CD14-positive monocyte (primary cell): Measurements from ENCODE around the gene LHCGR. TPM values are rescaled to one million over a fixed set of nuclear protein-coding genes. Genes with fewer than 3 reads are reported as not detected.

ENCODE experiments used
- DNase-seq, 3 donors: peaks; one replicate each; pipeline ENCODE4 v3.0.0-alpha.2; 2011 to 2022
- H2AFZ ChIP-seq: 2 replicates; pipeline ENCODE4 v1.6.0; 2012; ENCODE audit warnings: mild to moderate bottlenecking, low read depth, low read length, inconsistent platforms; ENCODE audit not compliant: insufficient read depth, poor library complexity, severe bottlenecking
- H3K27ac ChIP-seq, 2 donors: 1 replicate in 1 of 2; 2 replicates in 1 of 2; pipeline ENCODE4 v1.5.1; 2012 to 2013; ENCODE audit warnings: low read length in 2 of 2, control low read depth in 1 of 2, inconsistent platforms in 1 of 2, low read depth in 1 of 2, mild to moderate bottlenecking in 1 of 2
- H3K27me3 ChIP-seq, 2 donors: one replicate each; pipeline versions ENCODE4 v1.6.0 to v1.6.1; 2011 to 2013; ENCODE audit warnings: low read length in 2 of 2; ENCODE audit not compliant: control insufficient read depth in 2 of 2, insufficient read depth in 2 of 2
- H3K36me3 ChIP-seq, 2 donors: replicated peaks in 1 of 2; 1 replicate in 1 of 2; 2 replicates in 1 of 2; pipeline versions ENCODE4 v1.5.1 to v1.6.1; 2012 to 2013; ENCODE audit warnings: low read length in 2 of 2, control low read depth in 1 of 2, inconsistent platforms in 1 of 2, mild to moderate bottlenecking in 1 of 2; ENCODE audit not compliant: insufficient read depth in 2 of 2, control insufficient read depth in 1 of 2
- H3K4me1 ChIP-seq, 2 donors: 1 replicate in 1 of 2; 2 replicates in 1 of 2; pipeline versions ENCODE4 v1.5.1 to v1.6.1; 2012 to 2013; ENCODE audit warnings: low read length in 2 of 2, control low read depth in 1 of 2, inconsistent platforms in 1 of 2, mild to moderate bottlenecking in 1 of 2, moderate library complexity in 1 of 2; ENCODE audit not compliant: insufficient read depth in 2 of 2, control insufficient read depth in 1 of 2
- H3K4me2 ChIP-seq: replicated peaks from 2 replicates; pipeline ENCODE3; 2012; ENCODE audit warnings: low read length, moderate library complexity, mild to moderate bottlenecking; ENCODE audit not compliant: poor library complexity, severe bottlenecking; ENCODE audit errors: extremely low read depth
- H3K4me3 ChIP-seq, 3 experiments: fragments of 200-600 bp in 1 of 3; sonication (generic) in 1 of 3; replicated peaks in 1 of 3; 1 replicate in 2 of 3; 2 replicates in 1 of 3; pipeline ENCODE4 v1.5.1; 2011 to 2013; ENCODE audit warnings: low read length in 3 of 3, mild to moderate bottlenecking in 3 of 3, control low read depth in 2 of 3, low read depth in 2 of 3, inconsistent platforms in 1 of 3, moderate library complexity in 1 of 3
- H3K79me2 ChIP-seq: 2 replicates; pipeline ENCODE4 v1.6.0; 2012; ENCODE audit warnings: mild to moderate bottlenecking, control low read depth, inconsistent platforms, low read length, moderate library complexity; ENCODE audit not compliant: insufficient read depth
- H3K9ac ChIP-seq: 2 replicates; pipeline ENCODE4 v1.6.0; 2017; ENCODE audit warnings: low read length, mild to moderate bottlenecking; ENCODE audit not compliant: insufficient read depth, poor library complexity, severe bottlenecking
- H3K9me3 ChIP-seq, 2 donors: replicated peaks in 1 of 2; 1 replicate in 1 of 2; 2 replicates in 1 of 2; pipeline versions ENCODE4 v1.5.1 to v1.6.1; 2012 to 2013; ENCODE audit warnings: low read length in 2 of 2, control low read depth in 1 of 2; ENCODE audit not compliant: control insufficient read depth in 1 of 2, insufficient read depth in 1 of 2
- H4K20me1 ChIP-seq: 2 replicates; pipeline ENCODE4 v1.6.0; 2012; ENCODE audit warnings: mild to moderate bottlenecking, low read length, control low read depth, moderate library complexity; ENCODE audit not compliant: insufficient read depth
- H3K27ac Mint-ChIP-seq, 7 donors: one replicate each; pipeline ENCODE4 v1.8.0; 2020; ENCODE audit warnings: mild to moderate bottlenecking in 7 of 7, mixed read lengths in 7 of 7, moderate library complexity in 6 of 7, inconsistent platforms in 2 of 7
- H3K27me3 Mint-ChIP-seq, 3 donors: one replicate each; pipeline ENCODE4 v1.8.0; 2021 to 2022; ENCODE audit warnings: low read depth in 3 of 3, mild to moderate bottlenecking in 3 of 3, mixed read lengths in 3 of 3, moderate library complexity in 3 of 3, inconsistent platforms in 1 of 3
- H3K36me3 Mint-ChIP-seq, 2 donors: one replicate each; pipeline ENCODE4 v1.8.0; 2020; ENCODE audit warnings: mixed read lengths in 2 of 2, inconsistent platforms in 1 of 2, mild to moderate bottlenecking in 1 of 2
- H3K4me1 Mint-ChIP-seq: one replicate; pipeline ENCODE4 v1.8.0; 2020; ENCODE audit warnings: mild to moderate bottlenecking, mixed read lengths
- H3K4me3 Mint-ChIP-seq, 2 donors: one replicate each; pipeline ENCODE4 v1.8.0; 2020; ENCODE audit warnings: mild to moderate bottlenecking in 2 of 2, mixed read lengths in 2 of 2, moderate library complexity in 1 of 2
- H3K9me3 Mint-ChIP-seq, 7 donors: one replicate each; pipeline ENCODE4 v1.8.0; 2020 to 2022; ENCODE audit warnings: mixed read lengths in 7 of 7, mild to moderate bottlenecking in 6 of 7, moderate library complexity in 6 of 7, inconsistent platforms in 2 of 7
- CTCF ChIP-seq: fragments of 200-600 bp; IDR thresholded peaks from one replicate; pipeline ENCODE4 v1.8.0; 2022; ENCODE audit warnings: antibody characterized with exemption, mild to moderate bottlenecking
- WGBS: methylation state at CpG from one replicate; pipeline ENCODE4 v1.1.5; 2013; ENCODE audit warnings: missing lambda C conversion rate; ENCODE audit not compliant: insufficient coverage; 5-methylcytosine and 5-hydroxymethylcytosine counted together
- intact Hi-C, 2 donors: fragments of 100-400 bp; cut with micrococcal nuclease; formaldehyde crosslinking; loops; one replicate each; pipeline versions ENCODE4 v1.15.0 to v1.15.1; 2023
- polyA plus RNA-seq, 3 donors: library from polyadenylated mRNA; depleted of rRNA in 1 of 3; unstranded in 2 of 3; stranded (reverse) in 1 of 3; fragments of 300-500 nt in 2 of 3; fragments of >200 nt in 1 of 3; fragmentation: Illumina TruSeq in 2 of 3; gene quantifications; 1 replicate in 2 of 3; 2 replicates in 1 of 3; pipeline ENCODE4 v1.2.3, GENCODE V29; 2012 to 2021

Gene LHCGR
- polyA plus RNA-seq, 3 donors = not detected

GRCh38 chr2:48771241-48772014 is 15.9 kb upstream of the LHCGR start:
- Histone ChIP-seq H3K9me3 (no peaks in the 10 kb centered on the region), H2AFZ (no peak overlapping the region), H3K27ac (no peak overlapping the region), H3K36me3 (no peaks in the 10 kb centered on the region), H4K20me1 (no peaks in the 10 kb centered on the region), H3K4me1 (no peaks in the 10 kb centered on the region), H3K9ac (no peak overlapping the region), H3K27me3 (no peaks in the 10 kb centered on the region), H3K79me2 (no peaks in the 10 kb centered on the region), H3K4me2 (no peak overlapping the region), H3K4me3 (no peak overlapping the region)
- 100% methylated on average over 2 of the region's 4 CpGs for WGBS
- H3K27me3 Mint-ChIP-seq = peaks cover 4 to 7% (median 5%) of the 10 kb centered on the region in 3 donors
- H3K36me3 Mint-ChIP-seq = no peaks in the 10 kb centered on the region
- peaks cover 0 to 7% (median 2%) of the 10 kb centered on the region in 7 donors for H3K9me3 Mint-ChIP-seq
- H3K4me1 Mint-ChIP-seq = peaks cover 9% of the 10 kb centered on the region
- no peak for TF ChIP-seq CTCF
- intact Hi-C loops = no loop called here
- no peak overlapping the region for H3K4me3 Mint-ChIP-seq
- DNase-seq = no peak
- H3K27ac Mint-ChIP-seq = no peak overlapping the region

DNA sequence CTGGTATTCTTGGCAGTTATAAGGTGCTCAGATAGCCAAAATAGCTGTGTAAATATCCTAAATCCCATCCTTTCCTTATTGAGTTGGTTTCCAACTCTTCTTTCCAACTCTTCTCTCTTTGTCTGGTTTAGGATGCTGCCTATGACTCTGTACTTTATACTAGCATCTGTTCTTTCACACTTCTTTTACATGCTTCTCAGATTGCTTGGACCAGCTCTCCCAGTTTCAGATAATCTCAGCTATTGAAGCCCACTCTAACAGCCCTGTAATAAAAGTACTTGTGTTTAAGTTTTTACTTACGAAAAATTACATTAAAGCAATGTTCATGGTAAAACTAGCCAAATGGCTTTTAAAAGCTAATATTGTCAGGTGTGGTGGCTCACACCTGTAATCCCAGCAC is 14.7 kb upstream of the LHCGR start:
- Mint-ChIP-seq H3K4me1 (peaks cover 9% of the 10 kb centered on the region), H3K4me3 (no peak overlapping the region), H3K27ac (no peak overlapping the region), H3K36me3 (no peaks in the 10 kb centered on the region), H3K27me3 (peaks cover 5 to 7% (median 5%) of the 10 kb centered on the region in 3 donors), H3K9me3 (peaks cover 0 to 9% (median 4%) of the 10 kb centered on the region in 7 donors)
- Histone ChIP-seq H3K79me2 (no peaks in the 10 kb centered on the region), H3K4me3 (no peak overlapping the region), H4K20me1 (no peaks in the 10 kb centered on the region), H2AFZ (no peak overlapping the region), H3K9me3 (no peaks in the 10 kb centered on the region), H3K4me1 (no peaks in the 10 kb centered on the region), H3K9ac (no peak overlapping the region), H3K4me2 (no peak overlapping the region), H3K27me3 (no peaks in the 10 kb centered on the region), H3K36me3 (no peaks in the 10 kb centered on the region), H3K27ac (no peak overlapping the region)
- no CpG with 5 or more reads among the region's 1 CpG for WGBS
- no peak for TF ChIP-seq CTCF
- no peak for DNase-seq
- intact Hi-C loops = no loop called here
